Measurements from ENCODE around the gene TRDMT1.

TRDMT1 gene

DNA sequence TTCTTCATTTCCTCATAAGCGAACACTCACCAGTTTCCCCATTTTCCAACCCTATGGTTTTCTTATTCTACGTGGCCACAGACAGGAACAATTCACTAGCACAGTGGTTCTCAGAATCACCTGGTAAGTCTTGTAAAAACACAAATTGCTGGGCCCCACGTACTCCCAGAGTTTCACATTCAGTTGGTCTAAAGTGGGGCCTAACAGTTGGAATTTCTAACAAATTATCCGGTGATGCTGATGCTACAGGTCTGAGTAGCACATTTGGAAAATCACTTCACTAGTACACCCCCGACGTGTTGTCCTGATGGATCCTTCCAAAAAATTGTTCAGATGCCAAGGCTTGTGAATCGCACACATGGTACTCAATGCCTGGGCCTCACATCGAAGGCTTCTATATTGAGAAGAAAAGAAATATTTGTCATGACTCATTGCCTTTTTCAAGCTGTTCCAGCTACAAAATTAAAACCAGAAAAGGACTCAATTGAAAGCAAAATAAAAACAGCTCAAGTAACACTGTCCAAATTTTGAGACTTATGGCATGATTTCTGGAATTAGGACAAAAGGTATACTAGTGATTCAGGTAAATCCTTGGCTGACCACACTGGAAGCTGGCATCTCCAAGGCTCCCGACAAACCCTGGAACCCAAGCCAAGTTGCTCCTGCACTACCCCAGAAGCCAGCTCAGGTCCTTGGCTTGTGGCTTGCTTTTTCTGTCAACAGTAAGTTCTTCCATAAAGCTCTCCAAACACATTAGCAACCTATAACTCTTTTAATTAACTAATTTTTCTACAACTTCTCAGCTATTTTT lies 13.7 kb upstream of the TRDMT1 start:
- H3K27me3 ChIP-seq (ENCODE audit: insufficient read depth, poor library complexity, severe bottlenecking) = no peaks in the 10 kb centered on the region
- H3K36me3 ChIP-seq (ENCODE audit: low read depth) = no peaks in the 10 kb centered on the region
- peak overlapping the region; percentile 98 for H3K27ac ChIP-seq (ENCODE audit: poor library complexity, severe bottlenecking)
- no peak overlapping the region for H3K4me3 ChIP-seq (ENCODE audit: severe bottlenecking)
- ATAC-seq (ENCODE audit: low read depth) (peak; percentile 59), DNase-seq (ENCODE audit: low spot score) (no peak)
- no peaks in the 10 kb centered on the region for H3K9me3 ChIP-seq (ENCODE audit: severe bottlenecking)
- peaks cover 64% of the 10 kb centered on the region for H3K4me1 ChIP-seq (ENCODE audit: insufficient read depth, poor library complexity, severe bottlenecking)
- TF ChIP-seq, protein P1, sequence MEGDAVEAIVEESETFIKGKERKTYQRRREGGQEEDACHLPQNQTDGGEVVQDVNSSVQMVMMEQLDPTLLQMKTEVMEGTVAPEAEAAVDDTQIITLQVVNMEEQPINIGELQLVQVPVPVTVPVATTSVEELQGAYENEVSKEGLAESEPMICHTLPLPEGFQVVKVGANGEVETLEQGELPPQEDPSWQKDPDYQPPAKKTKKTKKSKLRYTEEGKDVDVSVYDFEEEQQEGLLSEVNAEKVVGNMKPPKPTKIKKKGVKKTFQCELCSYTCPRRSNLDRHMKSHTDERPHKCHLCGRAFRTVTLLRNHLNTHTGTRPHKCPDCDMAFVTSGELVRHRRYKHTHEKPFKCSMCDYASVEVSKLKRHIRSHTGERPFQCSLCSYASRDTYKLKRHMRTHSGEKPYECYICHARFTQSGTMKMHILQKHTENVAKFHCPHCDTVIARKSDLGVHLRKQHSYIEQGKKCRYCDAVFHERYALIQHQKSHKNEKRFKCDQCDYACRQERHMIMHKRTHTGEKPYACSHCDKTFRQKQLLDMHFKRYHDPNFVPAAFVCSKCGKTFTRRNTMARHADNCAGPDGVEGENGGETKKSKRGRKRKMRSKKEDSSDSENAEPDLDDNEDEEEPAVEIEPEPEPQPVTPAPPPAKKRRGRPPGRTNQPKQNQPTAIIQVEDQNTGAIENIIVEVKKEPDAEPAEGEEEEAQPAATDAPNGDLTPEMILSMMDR (IDR thresholded peaks at IDR 0.05; ENCODE audit: poor library complexity, severe bottlenecking) = no peak

DNA sequence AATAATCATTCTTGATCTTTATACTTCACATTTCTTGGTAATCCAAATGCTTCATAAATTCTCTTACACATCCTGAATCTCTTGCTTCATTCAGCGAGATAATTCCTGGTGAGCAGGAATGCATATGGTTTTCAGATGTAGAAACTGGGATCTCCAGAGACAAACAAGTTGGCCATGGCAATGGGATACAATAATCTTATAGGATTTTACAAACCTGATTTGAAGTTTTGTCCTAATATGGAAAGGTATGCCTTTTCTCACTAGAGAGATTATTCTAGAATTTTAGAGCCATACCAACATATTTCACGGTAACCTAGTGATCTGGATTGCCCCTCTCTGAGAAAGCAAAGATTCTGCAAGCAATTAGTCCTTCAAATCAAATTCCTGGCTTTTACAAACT lies 13.1 kb upstream of the TRDMT1 start:
- Histone ChIP-seq H3K27ac (ENCODE audit: poor library complexity, severe bottlenecking) (peak overlapping the region; percentile 98), H3K9me3 (ENCODE audit: severe bottlenecking) (no peaks in the 10 kb centered on the region), H3K4me3 (ENCODE audit: severe bottlenecking) (no peak overlapping the region), H3K4me1 (ENCODE audit: insufficient read depth, poor library complexity, severe bottlenecking) (peaks cover 71% of the 10 kb centered on the region), H3K36me3 (ENCODE audit: low read depth) (no peaks in the 10 kb centered on the region), H3K27me3 (ENCODE audit: insufficient read depth, poor library complexity, severe bottlenecking) (no peaks in the 10 kb centered on the region)
- ATAC-seq (ENCODE audit: low read depth) = no peak
- TF ChIP-seq, protein P1 (IDR thresholded peaks at IDR 0.05; ENCODE audit: poor library complexity, severe bottlenecking) = no peak
- no peak for DNase-seq (ENCODE audit: low spot score)

DNA sequence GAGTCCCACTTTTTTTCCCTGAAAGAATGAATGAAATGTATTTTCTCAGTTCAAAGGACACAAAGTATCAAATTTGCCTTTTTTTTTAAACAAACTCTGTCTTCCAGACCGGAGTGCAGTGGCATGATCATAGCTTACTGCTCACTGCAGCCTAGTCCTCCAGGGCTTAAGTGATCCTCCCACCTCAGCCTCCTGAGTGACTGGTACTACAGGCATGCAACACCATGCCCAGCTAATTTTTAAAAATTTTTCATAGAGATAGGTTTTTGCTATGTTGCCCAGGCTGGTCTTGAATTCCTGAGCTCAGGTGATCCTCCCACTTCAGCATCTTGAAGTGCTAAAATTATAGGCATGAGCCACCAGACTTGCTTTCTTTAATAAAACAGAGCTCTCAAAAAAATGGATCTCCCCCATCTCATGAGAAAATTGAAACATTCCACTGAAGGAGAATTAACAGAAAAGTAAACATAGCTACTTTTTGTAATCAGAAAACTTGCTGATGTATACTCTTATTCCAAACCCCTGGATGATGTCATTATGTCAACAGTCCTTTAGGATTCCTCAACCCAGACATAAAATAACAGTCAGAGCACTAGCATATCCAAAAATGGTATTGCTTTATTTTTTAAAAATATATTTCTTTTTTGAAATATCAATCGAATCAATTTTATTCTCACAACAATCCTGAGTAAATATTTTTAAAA lies 12.3 kb upstream of the TRDMT1 start:
- ATAC-seq (ENCODE audit: low read depth) (peak; percentile 52; the same call in 2 of the 3 replicates), DNase-seq (ENCODE audit: low spot score) (no peak)
- no peaks in the 10 kb centered on the region for H3K9me3 ChIP-seq (ENCODE audit: severe bottlenecking)
- TF ChIP-seq, protein P1 (IDR thresholded peaks at IDR 0.05; ENCODE audit: poor library complexity, severe bottlenecking) = no peak
- no peaks in the 10 kb centered on the region for H3K36me3 ChIP-seq (ENCODE audit: low read depth)
- no peaks in the 10 kb centered on the region for H3K27me3 ChIP-seq (ENCODE audit: insufficient read depth, poor library complexity, severe bottlenecking)
- no peak overlapping the region for H3K4me3 ChIP-seq (ENCODE audit: severe bottlenecking)
- H3K4me1 ChIP-seq (ENCODE audit: insufficient read depth, poor library complexity, severe bottlenecking) = peaks cover 67% of the 10 kb centered on the region
- H3K27ac ChIP-seq (ENCODE audit: poor library complexity, severe bottlenecking) = peak overlapping the region; percentile 98

DNA sequence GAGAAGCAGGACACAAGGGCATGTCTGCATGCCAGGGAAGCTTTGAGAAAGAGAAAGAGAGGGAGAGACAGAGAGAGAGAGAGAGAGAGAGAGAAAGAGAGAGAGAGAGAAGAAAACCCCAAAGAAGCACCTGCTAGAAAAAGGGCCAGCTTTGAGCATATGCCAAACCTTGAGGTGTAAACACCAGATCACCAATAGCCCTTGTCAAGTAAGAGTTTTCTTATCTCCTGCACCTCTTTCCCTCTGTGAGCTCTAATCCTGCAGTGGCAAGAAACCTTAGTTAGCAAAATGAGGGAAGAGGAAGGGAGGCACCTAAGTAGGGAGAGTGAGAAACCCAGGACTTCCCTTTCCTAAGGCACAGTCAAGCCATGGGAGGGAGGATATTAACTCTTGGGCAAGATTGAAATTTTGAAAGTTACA lies 11.3 kb upstream of the TRDMT1 start:
- no peaks in the 10 kb centered on the region for H3K9me3 ChIP-seq (ENCODE audit: severe bottlenecking)
- no peak for ATAC-seq (ENCODE audit: low read depth)
- no peak for DNase-seq (ENCODE audit: low spot score)
- H3K4me1 ChIP-seq (ENCODE audit: insufficient read depth, poor library complexity, severe bottlenecking) = peaks cover 60% of the 10 kb centered on the region
- no peak overlapping the region for H3K4me3 ChIP-seq (ENCODE audit: severe bottlenecking)
- H3K27me3 ChIP-seq (ENCODE audit: insufficient read depth, poor library complexity, severe bottlenecking) = no peaks in the 10 kb centered on the region
- no peaks in the 10 kb centered on the region for H3K36me3 ChIP-seq (ENCODE audit: low read depth)
- TF ChIP-seq, protein P1 (IDR thresholded peaks at IDR 0.05; ENCODE audit: poor library complexity, severe bottlenecking) = no peak
- H3K27ac ChIP-seq (ENCODE audit: poor library complexity, severe bottlenecking) = peak overlapping the region; percentile 98
